ENCODE results near the gene MYPOP.

The MYPOP gene

GRCh38 chr19:45865269-45865948 is 37.0 kb downstream of the MYPOP start:
- in situ Hi-C loops (cut with MboI; ENCODE audit: low sequenced_read_pairs), result no loop called here

GRCh38 chr19:45864629-45865082 is 37.8 kb downstream of the MYPOP start:
- in situ Hi-C loops (cut with MboI; ENCODE audit: low sequenced_read_pairs), result no loop called here

GRCh38 chr19:45863840-45864628 is 38.4 kb downstream of the MYPOP start, which contains the start of gene FOXA3:
Gene FOXA3 (plus strand): TSS chr19:45864326. CDS start chr19:45864457, 131 bp downstream.
- in situ Hi-C loops (cut with MboI; ENCODE audit: low sequenced_read_pairs), result no loop called here

- in situ Hi-C loops (cut with MboI; ENCODE audit: low sequenced_read_pairs), result no loop called here
Measured at GRCh38 chr19:45863335-45863839, 39.0 kb downstream of the MYPOP start.

- in situ Hi-C loops (cut with MboI; ENCODE audit: low sequenced_read_pairs), result no loop called here
Measured at GRCh38 chr19:45862564-45863334, 39.7 kb downstream of the MYPOP start, which contains the start of gene SYMPK. Gene SYMPK (minus strand): TSS chr19:45863147. CDS start chr19:45854495, 8,652 bp downstream.

GRCh38 chr19:45862271-45862563 is 40.2 kb downstream of the MYPOP start:
- in situ Hi-C loops (cut with MboI; ENCODE audit: low sequenced_read_pairs), result no loop called here

GRCh38 chr19:45860359-45861259 is 41.8 kb downstream of the MYPOP start:
- in situ Hi-C loops (cut with MboI; ENCODE audit: low sequenced_read_pairs), result no loop called here

- in situ Hi-C loops (cut with MboI; ENCODE audit: low sequenced_read_pairs), result no loop called here
Measured at GRCh38 chr19:45854167-45854778, 48.1 kb downstream of the MYPOP start.

- in situ Hi-C loops (cut with MboI; ENCODE audit: low sequenced_read_pairs), result no loop called here
Measured at GRCh38 chr19:45852983-45853382, 49.4 kb downstream of the MYPOP start.

GRCh38 chr19:45852145-45852750 is 50.2 kb downstream of the MYPOP start:
- in situ Hi-C loops (cut with MboI; ENCODE audit: low sequenced_read_pairs), result no loop called here

- in situ Hi-C loops (cut with MboI; ENCODE audit: low sequenced_read_pairs), result no loop called here
Measured at GRCh38 chr19:45848922-45849321, 53.5 kb downstream of the MYPOP start.

GRCh38 chr19:45847663-45848062 is 54.8 kb downstream of the MYPOP start:
- in situ Hi-C loops (cut with MboI; ENCODE audit: low sequenced_read_pairs), result no loop called here

- in situ Hi-C loops (cut with MboI; ENCODE audit: low sequenced_read_pairs), result no loop called here
Measured at GRCh38 chr19:45842198-45842597, 60.2 kb downstream of the MYPOP start.

All from hTERT RPE-1 (cell line).